ENCODE data around the gene MAFB. TPM values are rescaled to one million over a fixed set of nuclear protein-coding genes. Genes with fewer than 3 reads are reported as not detected.

The MAFB gene
- polyA plus RNA-seq, 1 of the 3 experiments (the other 2 are of a cell fraction): 0.08 TPM

DNA sequence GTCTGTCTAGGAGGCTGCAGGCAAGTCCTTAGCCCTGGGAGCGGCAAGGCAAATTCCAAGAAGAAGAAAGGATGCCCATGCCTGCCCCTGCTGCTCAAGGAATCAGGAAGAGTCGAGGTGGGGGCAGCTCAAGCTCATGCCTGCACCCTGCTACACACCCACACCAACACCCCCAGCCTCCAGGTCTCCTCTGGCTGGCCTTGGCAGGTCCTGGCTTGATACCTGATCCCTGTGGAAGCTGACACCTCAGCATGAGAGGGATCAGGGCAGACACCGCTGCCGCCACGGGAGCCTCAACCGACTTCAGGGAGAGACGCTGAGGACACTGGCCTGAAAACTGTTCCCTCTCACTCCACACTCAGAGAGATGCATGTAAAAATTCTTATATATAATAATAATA lies 35.5 kb upstream of the MAFB start:
- ChIA-PET POLR2A (no interaction called here), CTCF (interaction anchor here (2.0 kb wide), 1 partner anchor 221 kb away, joined by 5 read pairs; no protein-coding TSS in a partner anchor)
- no peaks in the 10 kb centered on the region for H3K36me3 ChIP-seq (replicated peaks in 1 of 2; ENCODE audit: control insufficient read depth in 1 of 2, insufficient read depth in 2 of 2, low read length in 1 of 2)
- no peaks in the 10 kb centered on the region for H3F3A ChIP-seq (replicated peaks; ENCODE audit: insufficient read depth)
- no peaks in the 10 kb centered on the region for H3K4me1 ChIP-seq (ENCODE audit: control insufficient read depth in 1 of 2, insufficient read depth in 2 of 2, low read depth in 1 of 2, low read length in 1 of 2)
- TF ChIP-seq, protein P1, sequence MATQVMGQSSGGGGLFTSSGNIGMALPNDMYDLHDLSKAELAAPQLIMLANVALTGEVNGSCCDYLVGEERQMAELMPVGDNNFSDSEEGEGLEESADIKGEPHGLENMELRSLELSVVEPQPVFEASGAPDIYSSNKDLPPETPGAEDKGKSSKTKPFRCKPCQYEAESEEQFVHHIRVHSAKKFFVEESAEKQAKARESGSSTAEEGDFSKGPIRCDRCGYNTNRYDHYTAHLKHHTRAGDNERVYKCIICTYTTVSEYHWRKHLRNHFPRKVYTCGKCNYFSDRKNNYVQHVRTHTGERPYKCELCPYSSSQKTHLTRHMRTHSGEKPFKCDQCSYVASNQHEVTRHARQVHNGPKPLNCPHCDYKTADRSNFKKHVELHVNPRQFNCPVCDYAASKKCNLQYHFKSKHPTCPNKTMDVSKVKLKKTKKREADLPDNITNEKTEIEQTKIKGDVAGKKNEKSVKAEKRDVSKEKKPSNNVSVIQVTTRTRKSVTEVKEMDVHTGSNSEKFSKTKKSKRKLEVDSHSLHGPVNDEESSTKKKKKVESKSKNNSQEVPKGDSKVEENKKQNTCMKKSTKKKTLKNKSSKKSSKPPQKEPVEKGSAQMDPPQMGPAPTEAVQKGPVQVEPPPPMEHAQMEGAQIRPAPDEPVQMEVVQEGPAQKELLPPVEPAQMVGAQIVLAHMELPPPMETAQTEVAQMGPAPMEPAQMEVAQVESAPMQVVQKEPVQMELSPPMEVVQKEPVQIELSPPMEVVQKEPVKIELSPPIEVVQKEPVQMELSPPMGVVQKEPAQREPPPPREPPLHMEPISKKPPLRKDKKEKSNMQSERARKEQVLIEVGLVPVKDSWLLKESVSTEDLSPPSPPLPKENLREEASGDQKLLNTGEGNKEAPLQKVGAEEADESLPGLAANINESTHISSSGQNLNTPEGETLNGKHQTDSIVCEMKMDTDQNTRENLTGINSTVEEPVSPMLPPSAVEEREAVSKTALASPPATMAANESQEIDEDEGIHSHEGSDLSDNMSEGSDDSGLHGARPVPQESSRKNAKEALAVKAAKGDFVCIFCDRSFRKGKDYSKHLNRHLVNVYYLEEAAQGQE (IDR thresholded peaks at IDR 0.05; ENCODE audit: low read depth, low read length): no peak
- no peak for DNase-seq
- H3K27ac ChIP-seq (ENCODE audit: low read depth in 2 of 2, low read length in 1 of 2): no peak overlapping the region
- H3K9me2 ChIP-seq: no peaks in the 10 kb centered on the region
- no peak overlapping the region for H2AFZ ChIP-seq (ENCODE audit: low read depth)
- H3K27me3 ChIP-seq (ENCODE audit: insufficient read depth): no peaks in the 10 kb centered on the region; the same call in 1 of the 2 replicates
- H3K4me3 ChIP-seq (ENCODE audit: low read depth in 2 of 2, low read length in 1 of 2): no peak overlapping the region
- 72% methylated on average over 6 of the region's 7 CpGs for WGBS (ENCODE audit: low lambda C conversion rate)
- no peaks in the 10 kb centered on the region for H3K9me3 ChIP-seq
- no peak overlapping the region for H3K4me2 ChIP-seq
- no peak overlapping the region for H3K9ac ChIP-seq
- no peaks in the 10 kb centered on the region for H3K79me2 ChIP-seq (ENCODE audit: insufficient read depth)
- no peaks in the 10 kb centered on the region for H4K20me1 ChIP-seq (ENCODE audit: insufficient read depth)

DNA sequence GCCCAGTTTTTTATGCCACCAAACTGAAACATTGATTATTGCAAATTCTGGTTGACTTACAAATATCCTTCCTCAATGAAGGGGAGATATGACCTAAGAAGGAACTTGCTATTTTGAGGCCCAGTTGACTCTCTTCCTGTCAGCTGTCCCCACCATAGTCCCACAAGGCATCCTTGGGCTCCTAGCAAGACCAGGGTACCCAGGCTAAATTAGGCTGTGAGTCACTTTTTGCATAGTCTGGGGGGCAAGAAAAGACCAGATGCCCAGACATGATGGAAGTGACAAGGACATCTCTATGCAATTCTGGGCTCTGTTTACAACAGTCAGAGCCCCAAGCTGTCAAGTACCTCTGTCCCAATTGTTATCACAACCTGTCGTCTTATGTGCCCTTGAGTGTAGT lies 31.8 kb upstream of the MAFB start:
- Histone ChIP-seq H3K27me3 (ENCODE audit: insufficient read depth) (no peaks in the 10 kb centered on the region; the same call in 1 of the 2 replicates), H3F3A (replicated peaks; ENCODE audit: insufficient read depth) (no peaks in the 10 kb centered on the region), H3K27ac (ENCODE audit: low read depth in 2 of 2, low read length in 1 of 2) (no peak overlapping the region), H3K79me2 (ENCODE audit: insufficient read depth) (no peaks in the 10 kb centered on the region), H3K36me3 (replicated peaks in 1 of 2; ENCODE audit: control insufficient read depth in 1 of 2, insufficient read depth in 2 of 2, low read length in 1 of 2) (no peaks in the 10 kb centered on the region), H3K9ac (no peak overlapping the region), H4K20me1 (ENCODE audit: insufficient read depth) (no peaks in the 10 kb centered on the region), H3K4me2 (no peak overlapping the region), H3K4me1 (ENCODE audit: control insufficient read depth in 1 of 2, insufficient read depth in 2 of 2, low read depth in 1 of 2, low read length in 1 of 2) (peaks cover 0 to 11% of the 10 kb centered on the region in 2 experiments; a peak in 1 of 4 replicates), H3K9me2 (no peaks in the 10 kb centered on the region), H3K4me3 (ENCODE audit: low read depth in 2 of 2, low read length in 1 of 2) (no peak overlapping the region), H3K9me3 (no peaks in the 10 kb centered on the region), H2AFZ (ENCODE audit: low read depth) (no peak overlapping the region)
- ChIA-PET POLR2A (no interaction called here), CTCF (interaction anchor here (1.1 to 2.8 kb wide), 4 partner anchors 14 to 225 kb away, joined by 3 to 10 read pairs (median 4); no protein-coding TSS in a partner anchor)
- WGBS (ENCODE audit: low lambda C conversion rate): 38% methylated on average over 1 of the region's 1 CpG
- TF ChIP-seq CTCF (IDR thresholded peaks at IDR 0.05) (no peak), JUND (IDR thresholded peaks at IDR 0.05) (no peak), FOXM1 (IDR thresholded peaks at IDR 0.05; ENCODE audit: low read depth) (no peak), GABPA (IDR thresholded peaks at IDR 0.05; ENCODE audit: low read depth) (no peak), SIN3A (IDR thresholded peaks at IDR 0.05; ENCODE audit: borderline replicate concordance, low read depth, low read length) (no peak), MEF2A (IDR thresholded peaks at IDR 0.05; ENCODE audit: borderline replicate concordance, low read depth) (no peak)
- no peak for DNase-seq
